ENCODE data around the gene ANKRA2.
A peak's percentile ranks its signal among the peaks of the same experiment; 100 is the strongest.
"Not testable (repeated sequence)": the region's sequence is repeated elsewhere in the genome, so short reads cannot be mapped to it uniquely, and the experiment has no call there.

The ANKRA2 gene

DNA sequence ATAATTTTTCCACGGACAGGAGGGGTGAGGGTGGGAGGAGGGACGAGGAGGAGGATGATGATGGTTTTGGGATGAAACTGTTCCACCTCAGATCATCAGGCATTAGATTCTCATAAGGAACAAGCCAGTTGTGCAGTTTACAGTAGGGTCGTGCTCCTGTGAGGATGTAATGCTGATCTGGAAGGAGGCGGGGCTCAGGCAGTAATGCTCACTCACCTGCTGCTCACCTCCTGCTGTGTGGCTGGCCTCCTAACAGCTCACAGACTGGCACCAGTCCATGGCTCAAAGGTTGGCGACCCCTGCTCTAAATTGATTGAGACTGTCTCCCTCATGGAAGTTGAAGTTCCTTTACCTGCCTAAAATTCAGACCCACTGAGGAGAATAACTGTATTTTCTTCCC is 33.2 kb downstream of the ANKRA2 start:
- H3K27me3 Mint-ChIP-seq, result peaks cover 28% of the 10 kb centered on the region
- no peak overlapping the region for H3K4me3 Mint-ChIP-seq
- H3K36me3 Mint-ChIP-seq (ENCODE audit: low read depth), result no peaks in the 10 kb centered on the region
- H3K9me3 Mint-ChIP-seq, result no peaks in the 10 kb centered on the region
- H3K27ac Mint-ChIP-seq, result no peak overlapping the region
- DNase-seq, result no peak
- H3K4me1 Mint-ChIP-seq (ENCODE audit: low read depth), result no peaks in the 10 kb centered on the region

- H3K9me3 Mint-ChIP-seq, result no peaks in the 10 kb centered on the region
- no peaks in the 10 kb centered on the region for H3K4me1 Mint-ChIP-seq (ENCODE audit: low read depth)
- peaks cover 28% of the 10 kb centered on the region for H3K27me3 Mint-ChIP-seq
- H3K36me3 Mint-ChIP-seq (ENCODE audit: low read depth), result no peaks in the 10 kb centered on the region
- H3K4me3 Mint-ChIP-seq, result no peak overlapping the region
- no peak overlapping the region for H3K27ac Mint-ChIP-seq
- no peak for DNase-seq
These were observed 34.1 kb downstream of the ANKRA2 start for GRCh38 chr5:73531356-73531755.

DNA sequence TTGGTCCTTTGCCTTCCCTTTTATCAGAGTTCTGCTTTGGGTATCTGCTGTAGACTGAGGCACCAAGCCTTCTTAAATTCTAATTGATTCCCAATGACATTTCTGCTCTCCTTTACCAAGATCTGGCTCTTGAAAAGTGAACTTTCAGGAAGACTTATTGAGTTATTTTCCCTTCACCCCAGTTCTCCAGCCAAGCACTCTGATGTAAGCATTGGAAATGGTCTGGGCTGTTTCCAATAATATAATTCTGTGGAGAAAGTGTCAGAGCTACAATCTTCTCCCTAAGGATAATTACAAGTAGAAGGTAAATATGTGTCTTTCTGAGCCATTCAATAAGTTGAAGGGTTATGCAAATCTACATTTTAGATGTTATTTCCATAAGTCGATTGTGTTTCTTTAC is 36.4 kb downstream of the ANKRA2 start:
- Mint-ChIP-seq H3K4me1 (ENCODE audit: low read depth) (no peaks in the 10 kb centered on the region), H3K36me3 (ENCODE audit: low read depth) (no peaks in the 10 kb centered on the region), H3K27me3 (peaks cover 20% of the 10 kb centered on the region), H3K4me3 (no peak overlapping the region), H3K9me3 (no peaks in the 10 kb centered on the region), H3K27ac (no peak overlapping the region)
- no peak for DNase-seq

DNA sequence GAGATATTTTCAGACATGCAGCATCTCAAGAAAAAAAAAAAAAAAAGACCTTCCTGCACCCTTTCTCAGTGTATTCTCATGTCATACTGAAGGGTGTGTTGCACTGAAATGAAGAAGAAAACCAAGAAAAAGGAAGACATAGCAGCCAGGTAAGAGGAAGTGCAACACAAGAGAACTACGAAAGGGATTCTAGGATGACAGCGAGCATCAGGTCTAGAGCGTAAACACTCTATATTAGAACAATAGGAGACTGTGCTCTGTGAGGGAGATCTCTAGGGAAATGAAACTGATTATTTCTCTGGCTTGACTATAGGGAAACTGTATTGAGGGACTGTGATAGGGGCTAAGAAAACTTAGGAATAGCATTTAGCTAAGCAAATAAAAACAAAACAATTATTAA is 37.2 kb downstream of the ANKRA2 start:
- Mint-ChIP-seq H3K4me1 (ENCODE audit: low read depth) (no peaks in the 10 kb centered on the region), H3K9me3 (no peaks in the 10 kb centered on the region), H3K4me3 (no peak overlapping the region), H3K27ac (no peak overlapping the region), H3K36me3 (ENCODE audit: low read depth) (no peaks in the 10 kb centered on the region), H3K27me3 (peaks cover 19% of the 10 kb centered on the region)
- no peak for DNase-seq

GRCh38 chr5:73525606-73526203 is 39.7 kb downstream of the ANKRA2 start:
- Mint-ChIP-seq H3K9me3 (no peaks in the 10 kb centered on the region), H3K27ac (no peak overlapping the region), H3K4me1 (ENCODE audit: low read depth) (no peaks in the 10 kb centered on the region), H3K4me3 (no peak overlapping the region), H3K36me3 (ENCODE audit: low read depth) (no peaks in the 10 kb centered on the region), H3K27me3 (peaks cover 7% of the 10 kb centered on the region)
- DNase-seq, result no peak

- Mint-ChIP-seq H3K9me3 (no peaks in the 10 kb centered on the region), H3K4me3 (no peak overlapping the region), H3K27ac (no peak overlapping the region), H3K4me1 (ENCODE audit: low read depth) (peaks cover 7% of the 10 kb centered on the region), H3K36me3 (ENCODE audit: low read depth) (no peaks in the 10 kb centered on the region), H3K27me3 (no peaks in the 10 kb centered on the region)
- DNase-seq, result no peak
These were observed 41.6 kb downstream of the ANKRA2 start for GRCh38 chr5:73523861-73524260.

DNA sequence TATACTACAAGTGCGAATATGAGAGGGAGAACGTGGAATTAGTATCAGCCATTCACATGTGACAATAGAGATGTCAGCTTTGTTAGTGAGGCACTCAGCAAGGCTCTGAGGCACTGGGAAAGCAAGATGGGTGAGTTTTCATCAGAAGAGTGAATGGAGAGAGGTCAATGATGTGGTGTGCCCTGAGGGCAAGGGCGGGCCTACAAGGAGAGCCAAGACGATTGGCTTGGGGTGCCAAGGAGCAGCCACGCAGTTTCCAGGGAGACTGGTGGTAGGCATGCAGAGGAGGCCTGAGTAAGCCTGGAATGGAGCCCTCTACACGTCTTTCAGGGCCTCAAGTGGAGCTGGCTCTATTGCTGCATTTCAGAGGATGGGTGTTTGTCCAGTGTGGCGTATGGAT is 42.5 kb downstream of the ANKRA2 start:
- Mint-ChIP-seq H3K4me3 (no peak overlapping the region), H3K4me1 (ENCODE audit: low read depth) (peaks cover 7% of the 10 kb centered on the region), H3K27me3 (no peaks in the 10 kb centered on the region), H3K9me3 (no peaks in the 10 kb centered on the region), H3K36me3 (ENCODE audit: low read depth) (no peaks in the 10 kb centered on the region), H3K27ac (no peak overlapping the region)
- DNase-seq, result no peak

GRCh38 chr5:73519531-73520283 is 45.7 kb downstream of the ANKRA2 start:
- peaks cover 7% of the 10 kb centered on the region for H3K4me1 Mint-ChIP-seq (ENCODE audit: low read depth)
- H3K9me3 Mint-ChIP-seq, result no peaks in the 10 kb centered on the region
- H3K27me3 Mint-ChIP-seq, result no peaks in the 10 kb centered on the region
- H3K27ac Mint-ChIP-seq, result peak overlapping the region; percentile 58
- H3K4me3 Mint-ChIP-seq, result peak overlapping the region; percentile 28
- H3K36me3 Mint-ChIP-seq (ENCODE audit: low read depth), result no peaks in the 10 kb centered on the region
- DNase-seq, result peak; percentile 64

DNA sequence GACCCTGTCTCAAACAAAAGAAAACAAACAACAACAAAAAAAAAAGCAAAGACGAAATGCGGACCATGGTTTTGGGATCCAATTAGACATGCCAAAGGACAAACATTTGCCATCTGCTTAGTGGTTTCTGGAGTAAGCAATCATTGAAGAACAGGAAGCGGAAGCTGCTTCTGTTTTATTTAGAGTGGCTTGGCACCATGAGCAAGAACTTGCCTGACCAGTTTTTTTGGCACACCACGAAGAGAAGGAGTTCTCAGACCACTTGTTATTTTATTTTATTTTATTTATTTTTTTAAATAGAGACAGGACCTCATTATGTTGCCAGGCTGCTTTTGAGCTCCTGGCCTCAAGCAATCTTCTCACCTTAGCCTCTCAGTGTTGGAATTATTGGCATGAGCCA is 50.2 kb downstream of the ANKRA2 start:
- Mint-ChIP-seq H3K4me3 (no peak overlapping the region), H3K4me1 (ENCODE audit: low read depth) (peaks cover 7% of the 10 kb centered on the region), H3K36me3 (ENCODE audit: low read depth) (peaks cover 4% of the 10 kb centered on the region), H3K9me3 (no peaks in the 10 kb centered on the region), H3K27ac (no peak overlapping the region), H3K27me3 (no peaks in the 10 kb centered on the region)
- no peak for DNase-seq

DNA sequence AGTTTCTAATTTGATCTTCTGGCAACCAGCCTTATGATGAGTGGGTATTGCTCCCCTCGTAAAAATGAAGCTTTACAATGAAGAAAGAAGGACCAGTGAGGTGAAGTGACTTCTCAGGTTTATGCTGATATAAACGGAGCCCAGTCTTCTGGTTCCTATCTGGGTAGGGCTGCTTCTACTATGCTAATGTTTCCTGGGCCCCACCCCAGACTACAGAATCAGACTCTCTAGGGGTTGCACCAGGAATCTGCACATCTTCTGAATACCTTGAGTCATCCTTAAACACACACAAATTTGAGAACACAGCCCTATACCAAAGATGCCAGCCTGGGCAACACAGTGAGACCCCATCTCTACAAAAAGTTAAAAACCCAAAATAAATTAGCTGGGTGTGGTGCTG is 51.0 kb downstream of the ANKRA2 start:
- no peak overlapping the region for H3K27ac Mint-ChIP-seq
- H3K4me3 Mint-ChIP-seq, result no peak overlapping the region
- peaks cover 3% of the 10 kb centered on the region for H3K4me1 Mint-ChIP-seq (ENCODE audit: low read depth)
- DNase-seq, result no peak
- H3K27me3 Mint-ChIP-seq, result no peaks in the 10 kb centered on the region
- H3K36me3 Mint-ChIP-seq (ENCODE audit: low read depth), result peaks cover 4% of the 10 kb centered on the region
- no peaks in the 10 kb centered on the region for H3K9me3 Mint-ChIP-seq

DNA sequence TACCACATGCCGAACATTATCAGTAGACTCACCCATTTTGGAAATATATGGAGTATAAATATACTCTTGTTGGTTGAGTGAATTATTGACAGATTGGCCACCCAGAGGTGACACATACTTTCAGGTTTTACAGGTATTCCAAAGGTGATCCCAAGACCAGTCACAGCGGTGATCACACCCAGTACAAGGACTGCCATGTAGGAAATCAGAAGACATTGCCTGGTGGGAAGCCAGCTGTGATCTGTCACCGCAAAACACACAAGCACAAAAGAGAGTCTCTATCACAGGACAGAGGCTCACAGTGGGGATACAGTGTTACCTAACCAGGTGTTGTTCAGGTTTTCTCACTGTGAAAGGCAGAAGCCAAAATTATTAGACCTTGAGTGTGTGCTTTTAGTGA is 51.4 kb downstream of the ANKRA2 start:
- no peak for DNase-seq
- Mint-ChIP-seq H3K4me1 (ENCODE audit: low read depth) (no peaks in the 10 kb centered on the region), H3K4me3 (no peak overlapping the region), H3K36me3 (ENCODE audit: low read depth) (peaks cover 6% of the 10 kb centered on the region), H3K9me3 (no peaks in the 10 kb centered on the region), H3K27me3 (no peaks in the 10 kb centered on the region), H3K27ac (no peak overlapping the region)

- not testable (repeated sequence) for DNase-seq; H3K4me1 Mint-ChIP-seq (ENCODE audit: low read depth); H3K27ac Mint-ChIP-seq; H3K4me3 Mint-ChIP-seq; H3K27me3 Mint-ChIP-seq; H3K9me3 Mint-ChIP-seq
- H3K36me3 Mint-ChIP-seq (ENCODE audit: low read depth), result peaks cover 58% of the 10 kb centered on the region
These were observed 56.9 kb downstream of the ANKRA2 start for GRCh38 chr5:73508521-73508920.

GRCh38 chr5:73507062-73507461 is 58.4 kb downstream of the ANKRA2 start:
- Mint-ChIP-seq H3K36me3 (ENCODE audit: low read depth) (peaks cover 73% of the 10 kb centered on the region), H3K4me1 (ENCODE audit: low read depth) (peaks cover 15% of the 10 kb centered on the region), H3K4me3 (no peak overlapping the region), H3K27ac (peak overlapping the region; percentile 10), H3K27me3 (no peaks in the 10 kb centered on the region), H3K9me3 (no peaks in the 10 kb centered on the region)
- no peak for DNase-seq

DNA sequence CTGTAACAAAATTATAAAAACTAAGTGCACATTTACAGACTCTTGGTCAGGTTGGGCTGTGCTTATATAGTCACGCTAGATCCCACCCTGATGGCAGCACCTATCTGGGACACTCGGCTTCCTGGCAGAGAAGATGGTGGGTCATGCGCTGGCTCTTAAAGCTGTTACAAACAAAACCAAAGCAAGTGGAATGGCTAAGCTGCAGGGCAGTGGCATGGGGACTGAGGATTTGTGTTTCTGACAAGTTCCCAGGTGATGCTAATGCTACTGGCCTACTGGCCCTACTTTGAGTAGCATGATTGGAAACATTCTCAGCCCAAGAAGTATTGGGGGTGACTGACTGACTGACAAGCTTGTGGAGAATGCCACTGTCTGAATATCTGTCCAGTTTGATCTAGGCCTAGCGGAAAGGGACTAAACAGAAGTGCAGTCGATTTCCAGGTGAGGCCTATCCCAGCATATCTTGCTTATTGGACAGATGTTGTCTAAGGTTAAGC is 58.9 kb downstream of the ANKRA2 start:
- peak; percentile 31 for DNase-seq
- Mint-ChIP-seq H3K4me3 (no peak overlapping the region), H3K4me1 (ENCODE audit: low read depth) (peaks cover 17% of the 10 kb centered on the region), H3K27ac (peak overlapping the region; percentile 38), H3K27me3 (no peaks in the 10 kb centered on the region), H3K9me3 (no peaks in the 10 kb centered on the region), H3K36me3 (ENCODE audit: low read depth) (peaks cover 78% of the 10 kb centered on the region)

Data from activated T-cell treated with anti-CD3 and anti-CD28 coated beads, Interleukin-2, amount 50 U/mL, for 24 hours (primary cell).